Activated B cell treated with CpG ODN at 0.5 μM for 24 hours (primary cell): ENCODE results near the gene PGAM5. TPM values are rescaled to one million over a fixed set of nuclear protein-coding genes. Genes with fewer than 3 reads are reported as not detected.
"Not testable (repeated sequence)": the region's sequence is repeated elsewhere in the genome, so short reads cannot be mapped to it uniquely, and the experiment has no call there.

Experiments used
- ATAC-seq: fragments of 200-7000 bp; cut with Tn5 transposase; one replicate; pipeline ENCODE4 v1.10.0; 2021; ENCODE audit warnings: low read depth, mild to moderate bottlenecking, moderate library complexity
- CTCF ChIA-PET: fragments of 350-600 bp; sonication (Branson Sonifier 250); formaldehyde crosslinking; loops from one replicate; lab custom pipeline; 2021; ENCODE audit warnings: antibody characterized with exemption; lab: Charles Lee
- POLR2A ChIA-PET: fragments of 350-600 bp; sonication (Branson Sonifier 250); formaldehyde crosslinking; loops from one replicate; lab custom pipeline; 2021; ENCODE audit warnings: antibody characterized with exemption; lab: Charles Lee
- DNase-seq: peaks from one replicate; pipeline ENCODE4 v3.0.0; 2022
- H3K27ac Mint-ChIP-seq: one replicate; pipeline ENCODE4 v1.8.0; 2020; ENCODE audit warnings: mixed read lengths
- H3K27me3 Mint-ChIP-seq: one replicate; pipeline ENCODE4 v1.8.0; 2021; ENCODE audit warnings: mixed read lengths
- H3K36me3 Mint-ChIP-seq: one replicate; pipeline ENCODE4 v1.8.0; 2021; ENCODE audit warnings: low read depth, mixed read lengths
- H3K4me1 Mint-ChIP-seq: one replicate; pipeline ENCODE4 v1.8.0; 2021; ENCODE audit warnings: mixed read lengths
- H3K4me3 Mint-ChIP-seq: one replicate; pipeline ENCODE4 v1.8.0; 2020; ENCODE audit warnings: mild to moderate bottlenecking, mixed read lengths
- H3K9me3 Mint-ChIP-seq: one replicate; pipeline ENCODE4 v1.8.0; 2020; ENCODE audit warnings: mixed read lengths
- CTCF ChIP-seq: fragments of 200-600 bp; IDR thresholded peaks from one replicate; pipeline ENCODE4 v1.8.0; 2022; ENCODE audit warnings: antibody characterized with exemption, mild to moderate bottlenecking
- intact Hi-C: fragments of 100-400 bp; cut with micrococcal nuclease; formaldehyde crosslinking; loops from one replicate; pipeline ENCODE4 v1.15.1; 2024
- total RNA-seq: library from RNA; stranded (reverse); gene quantifications from 2 replicates; pipeline ENCODE4 v1.2.3, GENCODE V29; 2022

The PGAM5 gene
- total RNA-seq, 1 donor from 2014 or later: 48.7 TPM

GRCh38 chr12:132754160-132754932, 43.7 kb downstream of the PGAM5 start:
- Mint-ChIP-seq H3K4me1 (peaks cover 14% of the 10 kb centered on the region), H3K9me3 (no peaks in the 10 kb centered on the region), H3K27ac (no peak overlapping the region), H3K36me3 (peaks cover 60% of the 10 kb centered on the region), H3K27me3 (no peaks in the 10 kb centered on the region), H3K4me3 (no peak overlapping the region)
- no peak for DNase-seq
- ChIA-PET POLR2A (no interaction called here), CTCF (no interaction called here)
- no peak for ATAC-seq
- no peak for TF ChIP-seq CTCF
- intact Hi-C loops: no loop called here

- peaks cover 39% of the 10 kb centered on the region for H3K4me1 Mint-ChIP-seq
- H3K27ac Mint-ChIP-seq, DNase-seq, H3K4me3 Mint-ChIP-seq, intact Hi-C loops, ATAC-seq, H3K9me3 Mint-ChIP-seq, H3K27me3 Mint-ChIP-seq: not testable (repeated sequence)
- peaks cover 41% of the 10 kb centered on the region for H3K36me3 Mint-ChIP-seq
- ChIA-PET POLR2A (interaction anchor here (4.1 kb wide), 1 partner anchor 14 kb away, joined by 43 read pairs; no protein-coding TSS in a partner anchor), CTCF (interaction anchor here (0.8 kb wide), 1 partner anchor 14 kb away, joined by 3 read pairs; no protein-coding TSS in a partner anchor)
These were observed 48.2 kb downstream of the PGAM5 start for GRCh38 chr12:132758825-132759224.

GRCh38 chr12:132759359-132759758, 48.7 kb downstream of the PGAM5 start:
- Mint-ChIP-seq H3K4me1 (peaks cover 42% of the 10 kb centered on the region), H3K4me3 (peak overlapping the region; percentile 98), H3K27me3 (no peaks in the 10 kb centered on the region), H3K36me3 (peaks cover 38% of the 10 kb centered on the region), H3K27ac (no peak overlapping the region), H3K9me3 (no peaks in the 10 kb centered on the region)
- POLR2A ChIA-PET: interaction anchor here (0.6 to 4.1 kb wide), 2 partner anchors 13 to 61 kb away, joined by 9 to 43 read pairs; no protein-coding TSS in a partner anchor
- intact Hi-C loops: no loop called here
- CTCF ChIA-PET: no interaction called here
- DNase-seq (no peak), ATAC-seq (no peak)
- no peak for TF ChIP-seq CTCF

- ATAC-seq: peak; percentile 56
- Mint-ChIP-seq H3K9me3 (no peaks in the 10 kb centered on the region), H3K4me1 (peaks cover 60% of the 10 kb centered on the region), H3K4me3 (peak within 1 kb of the TSS; percentile 98), H3K36me3 (peaks cover 28% of the 10 kb centered on the region), H3K27ac (peak within 1 kb of the TSS; percentile 96), H3K27me3 (no peaks in the 10 kb centered on the region)
- no peak for TF ChIP-seq CTCF
- intact Hi-C loops: loop anchor here (2.0 to 5.0 kb wide), 5 partner anchors 66 to 371 kb away; partner anchors contain the start of genes GOLGA3, POLE, PXMP2 and ZNF10
- POLR2A ChIA-PET: interaction anchor here (0.7 to 4.1 kb wide), 12 partner anchors 9 to 369 kb away, joined by 3 to 43 read pairs (median 4); partner anchors contain the start of genes GOLGA3, PGAM5, ZNF10 and ZNF891
- CTCF ChIA-PET: interaction anchor here (1.9 kb wide), 1 partner anchor 11 kb away, joined by 6 read pairs; no protein-coding TSS in a partner anchor
- peak; percentile 53 for DNase-seq
These were observed 50.6 kb downstream of the PGAM5 start, which contains the start of gene ANKLE2 for GRCh38 chr12:132761032-132761920. Gene ANKLE2 (minus strand): TSS chr12:132761832. CDS start chr12:132761798, 34 bp downstream.

- Mint-ChIP-seq H3K4me3 (peak overlapping the region; percentile 82), H3K36me3 (peaks cover 23% of the 10 kb centered on the region), H3K27ac (peak overlapping the region; percentile 90), H3K9me3 (no peaks in the 10 kb centered on the region), H3K27me3 (no peaks in the 10 kb centered on the region), H3K4me1 (peaks cover 65% of the 10 kb centered on the region)
- peak; percentile 91 for ATAC-seq
- POLR2A ChIA-PET: interaction anchor here (0.5 to 4.1 kb wide), 9 partner anchors 8 to 147 kb away, joined by 3 to 43 read pairs (median 5); partner anchors contain the start of genes CHFR and GOLGA3
- no peak for TF ChIP-seq CTCF
- peak; percentile 87 for DNase-seq
- intact Hi-C loops: loop anchor here (1.0 to 5.0 kb wide), 9 partner anchors 8 to 370 kb away; partner anchors contain the start of genes GOLGA3, PGAM5, POLE and PXMP2
- CTCF ChIA-PET: interaction anchor here (1.9 kb wide), 1 partner anchor 11 kb away, joined by 6 read pairs; no protein-coding TSS in a partner anchor
These were observed 51.4 kb downstream of the PGAM5 start for GRCh38 chr12:132761921-132762583.
